MV-4-11 (cell line): ENCODE data around the gene CHST12.
"Not testable (repeated sequence)": the region's sequence is repeated elsewhere in the genome, so short reads cannot be mapped to it uniquely, and the experiment has no call there.

Source experiments
- DNase-seq: peaks from one replicate; lab custom pipeline; 2025; lab: John Stamatoyannopoulos, UW

CHST12 gene

GRCh38 chr7:2378125-2378524 is 25.3 kb upstream of the CHST12 start:
- not testable (repeated sequence) for DNase-seq

- no peak for DNase-seq
These were observed 24.2 kb upstream of the CHST12 start for GRCh38 chr7:2379161-2379560.

GRCh38 chr7:2379821-2380450 is 23.5 kb upstream of the CHST12 start:
- peak; percentile 40 for DNase-seq

GRCh38 chr7:2380461-2380860 is 22.9 kb upstream of the CHST12 start:
- no peak for DNase-seq

GRCh38 chr7:2381227-2381626 is 22.2 kb upstream of the CHST12 start:
- no peak for DNase-seq

GRCh38 chr7:2381881-2382509 is 21.4 kb upstream of the CHST12 start:
- no peak for DNase-seq

GRCh38 chr7:2383543-2384274 is 19.7 kb upstream of the CHST12 start:
- DNase-seq, result no peak

GRCh38 chr7:2384354-2385243 is 18.8 kb upstream of the CHST12 start:
- no peak for DNase-seq

GRCh38 chr7:2386122-2386521 is 17.3 kb upstream of the CHST12 start:
- DNase-seq, result not testable (repeated sequence)

- DNase-seq, result no peak
These were observed 16.3 kb upstream of the CHST12 start for GRCh38 chr7:2386964-2387669.

- DNase-seq, result no peak
These were observed 15.3 kb upstream of the CHST12 start for GRCh38 chr7:2387897-2388636.

- no peak for DNase-seq
These were observed 14.8 kb upstream of the CHST12 start for GRCh38 chr7:2388637-2388954.

GRCh38 chr7:2390020-2390816 is 13.2 kb upstream of the CHST12 start:
- DNase-seq, result peak; percentile 21

- no peak for DNase-seq
These were observed 9.7 kb upstream of the CHST12 start for GRCh38 chr7:2393706-2394105.

- no peak for DNase-seq
These were observed 8.8 kb upstream of the CHST12 start for GRCh38 chr7:2394566-2395082.

GRCh38 chr7:2398506-2398905 is 4.9 kb upstream of the CHST12 start:
- no peak for DNase-seq

GRCh38 chr7:2399848-2400587 is 3.4 kb upstream of the CHST12 start:
- peak; percentile 98 for DNase-seq

- no peak for DNase-seq
These were observed 761 bp upstream of the CHST12 start for GRCh38 chr7:2402687-2403013.
